ENCODE measurements around the gene DDX39A.

DNA sequence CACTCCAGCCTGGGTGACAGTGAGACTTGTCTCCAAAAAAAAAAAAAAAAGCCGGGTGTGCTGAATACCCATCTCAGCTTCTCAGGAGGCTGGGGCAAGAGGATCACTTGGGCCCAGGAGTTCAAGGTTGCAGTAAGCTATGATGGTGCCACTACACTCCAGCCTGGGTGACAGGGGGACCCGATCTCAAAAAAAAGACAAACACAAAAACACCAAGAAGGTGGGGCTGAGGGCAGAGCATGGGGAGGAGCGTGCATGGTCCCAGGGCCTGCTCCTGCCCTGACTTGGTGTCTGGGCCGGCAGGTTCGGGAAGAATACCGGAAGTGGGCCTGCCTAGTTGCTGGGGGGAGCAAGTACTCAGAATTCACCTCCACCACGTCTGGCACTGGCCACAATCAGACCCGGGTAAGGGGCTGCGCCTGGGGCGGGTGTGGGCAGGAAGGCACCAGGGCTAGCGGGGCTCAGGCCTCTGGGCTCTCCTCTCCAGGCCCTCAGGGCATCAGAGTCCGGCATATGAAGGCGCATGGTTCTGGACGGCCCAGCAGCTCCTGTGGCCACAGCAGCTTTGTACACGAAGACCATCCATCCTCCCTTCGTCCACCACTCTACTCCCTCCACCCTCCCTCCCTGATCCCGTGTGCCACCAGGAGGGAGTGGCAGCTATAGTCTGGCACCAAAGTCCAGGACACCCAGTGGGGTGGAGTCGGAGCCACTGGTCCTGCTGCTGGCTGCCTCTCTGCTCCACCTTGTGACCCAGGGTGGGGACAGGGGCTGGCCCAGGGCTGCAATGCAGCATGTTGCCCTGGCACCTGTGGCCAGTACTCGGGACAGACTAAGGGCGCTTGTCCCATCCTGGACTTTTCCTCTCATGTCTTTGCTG lies 11.3 kb downstream of the DDX39A start:
- no peak for TF ChIP-seq POLR2A (IDR thresholded peaks at IDR 0.05)
- TF ChIP-seq, protein P1, sequence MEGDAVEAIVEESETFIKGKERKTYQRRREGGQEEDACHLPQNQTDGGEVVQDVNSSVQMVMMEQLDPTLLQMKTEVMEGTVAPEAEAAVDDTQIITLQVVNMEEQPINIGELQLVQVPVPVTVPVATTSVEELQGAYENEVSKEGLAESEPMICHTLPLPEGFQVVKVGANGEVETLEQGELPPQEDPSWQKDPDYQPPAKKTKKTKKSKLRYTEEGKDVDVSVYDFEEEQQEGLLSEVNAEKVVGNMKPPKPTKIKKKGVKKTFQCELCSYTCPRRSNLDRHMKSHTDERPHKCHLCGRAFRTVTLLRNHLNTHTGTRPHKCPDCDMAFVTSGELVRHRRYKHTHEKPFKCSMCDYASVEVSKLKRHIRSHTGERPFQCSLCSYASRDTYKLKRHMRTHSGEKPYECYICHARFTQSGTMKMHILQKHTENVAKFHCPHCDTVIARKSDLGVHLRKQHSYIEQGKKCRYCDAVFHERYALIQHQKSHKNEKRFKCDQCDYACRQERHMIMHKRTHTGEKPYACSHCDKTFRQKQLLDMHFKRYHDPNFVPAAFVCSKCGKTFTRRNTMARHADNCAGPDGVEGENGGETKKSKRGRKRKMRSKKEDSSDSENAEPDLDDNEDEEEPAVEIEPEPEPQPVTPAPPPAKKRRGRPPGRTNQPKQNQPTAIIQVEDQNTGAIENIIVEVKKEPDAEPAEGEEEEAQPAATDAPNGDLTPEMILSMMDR (IDR thresholded peaks at IDR 0.05) = no peak
- TF ChIP-seq POLR2AphosphoS5 (IDR thresholded peaks at IDR 0.05) = no peak

Data from gastroesophageal sphincter (tissue), 3 donors.